Stimulated activated CD8-positive, alpha-beta memory T cell treated with anti-CD3 and anti-CD28 coated beads, Interleukin-7, amount 100 ng/mL, for 24 hours (primary cell): ENCODE results near the gene NBEA.

Experiments used
- DNase-seq: peaks from one replicate; pipeline ENCODE4 v3.0.0-alpha.2; 2020; ENCODE audit warnings: low read depth

Gene NBEA

DNA sequence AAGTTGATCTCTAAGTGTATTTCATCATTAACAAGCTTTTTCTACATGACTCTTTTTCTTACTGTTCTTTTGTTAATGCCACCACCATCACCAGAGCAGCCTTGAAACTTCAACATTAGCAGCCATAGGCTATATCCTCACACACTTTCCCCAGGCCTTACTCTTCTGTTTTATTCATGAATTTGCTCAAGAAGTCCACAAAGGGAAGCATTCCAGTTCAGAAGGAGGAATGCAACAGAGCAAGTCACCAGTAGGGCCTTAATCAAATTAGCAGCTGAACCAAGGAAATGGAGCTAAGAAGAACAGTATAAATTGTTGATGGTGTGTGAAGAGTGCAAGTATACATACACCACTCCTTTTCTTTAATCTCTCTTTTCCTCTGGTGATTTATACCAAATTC is 223.1 kb downstream of the NBEA start:
- no peak for DNase-seq

DNA sequence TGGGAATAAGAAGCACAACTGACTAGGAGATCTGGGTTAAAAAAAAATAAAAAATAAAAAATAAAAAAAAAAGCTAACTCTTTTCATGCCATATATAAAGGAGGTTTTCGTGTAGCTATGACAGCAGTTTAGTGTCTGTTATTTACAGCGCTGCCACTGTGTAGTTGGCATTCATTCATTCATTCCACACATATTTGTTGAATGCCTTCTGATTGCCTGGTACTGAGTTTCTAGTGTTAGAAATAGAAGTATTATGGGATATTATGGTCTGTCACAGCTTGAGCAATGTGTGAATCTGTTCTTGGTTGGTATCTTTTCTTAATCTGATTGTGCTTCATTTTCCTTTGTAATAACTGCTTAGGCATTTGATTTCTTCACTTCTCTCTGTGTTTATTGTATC is 237.4 kb downstream of the NBEA start:
- DNase-seq = no peak

DNA sequence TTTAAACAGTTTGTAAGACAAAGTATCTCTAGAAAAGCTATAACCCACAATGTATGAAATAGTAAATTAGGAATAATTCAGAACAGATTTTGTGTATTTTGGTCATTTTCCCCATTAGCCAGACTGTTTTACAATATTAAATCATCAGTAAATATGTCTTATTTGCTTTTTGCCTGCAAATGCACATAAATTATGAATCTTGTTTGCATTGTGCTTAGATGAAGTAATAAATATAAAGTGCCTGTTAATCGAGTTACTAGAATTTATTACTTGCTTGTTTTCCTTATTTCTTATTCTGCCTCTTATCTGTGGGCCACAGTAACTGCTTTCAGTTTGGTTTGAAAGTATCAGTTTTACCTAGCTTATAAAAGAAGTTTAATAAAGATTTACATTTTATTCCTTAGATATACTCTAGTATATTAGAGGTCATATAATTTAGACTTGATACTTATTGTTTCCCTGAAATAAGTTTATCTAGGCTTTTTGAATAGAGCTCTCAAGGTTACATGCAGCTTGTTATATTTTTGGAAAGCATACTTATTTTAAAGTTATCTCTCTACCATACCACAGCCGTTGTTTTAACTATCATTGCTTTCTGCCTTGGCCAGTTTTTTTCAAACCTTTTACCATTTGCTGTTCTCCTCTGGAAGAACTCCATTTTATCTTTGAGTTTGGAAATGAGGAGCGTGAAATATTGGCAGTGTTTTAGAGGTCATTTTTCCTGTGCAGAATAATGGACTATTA is 238.0 kb downstream of the NBEA start:
- no peak for DNase-seq

- DNase-seq = no peak
Observed at GRCh38 chr13:35190241-35190640, 248.2 kb downstream of the NBEA start.

- no peak for DNase-seq
Observed at GRCh38 chr13:35191883-35192282, 249.8 kb downstream of the NBEA start.

DNA sequence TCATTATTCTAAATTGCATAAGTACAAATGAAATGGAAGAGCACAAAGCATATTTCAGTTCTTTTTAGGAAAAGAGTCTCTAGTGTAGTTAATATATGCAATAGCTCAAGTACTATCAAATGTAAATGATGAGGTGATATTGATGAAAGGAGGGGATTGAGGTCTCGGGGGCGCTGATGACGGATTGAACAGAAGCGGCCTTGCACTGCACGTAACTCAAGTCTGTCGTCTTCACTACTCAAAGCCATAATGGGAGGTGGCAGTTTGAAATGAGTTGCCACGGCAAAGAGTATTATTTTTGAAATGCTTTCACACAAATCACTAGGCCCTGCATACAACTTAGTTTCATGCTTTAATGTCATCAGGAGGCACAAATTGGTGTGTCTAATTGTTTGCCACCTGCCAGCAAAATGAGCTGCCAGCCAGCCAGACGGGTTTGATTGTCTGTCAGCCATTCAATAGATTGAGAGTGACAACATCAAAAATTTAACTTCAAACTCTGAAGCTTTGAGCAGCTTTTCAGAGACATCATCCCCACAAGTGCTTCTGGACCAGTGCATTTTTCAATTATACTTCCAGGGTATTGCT is 256.6 kb downstream of the NBEA start:
- DNase-seq = no peak

DNA sequence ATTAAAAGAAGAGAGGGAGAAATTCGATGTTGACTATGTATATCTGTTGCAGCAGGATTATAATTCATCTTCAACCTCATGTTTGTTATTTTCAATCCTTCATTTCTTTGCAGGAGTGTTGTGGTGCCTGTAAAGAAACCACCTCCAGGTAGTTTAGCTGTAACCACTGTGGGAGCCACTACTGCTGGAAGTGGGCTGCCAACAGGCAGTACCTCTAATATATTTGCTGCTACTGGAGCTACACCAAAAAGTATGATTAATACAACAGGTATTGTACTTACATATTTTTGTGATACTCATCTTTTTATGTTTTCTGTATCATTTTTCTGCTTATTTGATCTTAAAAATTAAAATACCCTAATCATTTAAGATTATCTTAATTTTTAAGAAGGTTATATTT is 266.5 kb downstream of the NBEA start:
- DNase-seq = no peak

DNA sequence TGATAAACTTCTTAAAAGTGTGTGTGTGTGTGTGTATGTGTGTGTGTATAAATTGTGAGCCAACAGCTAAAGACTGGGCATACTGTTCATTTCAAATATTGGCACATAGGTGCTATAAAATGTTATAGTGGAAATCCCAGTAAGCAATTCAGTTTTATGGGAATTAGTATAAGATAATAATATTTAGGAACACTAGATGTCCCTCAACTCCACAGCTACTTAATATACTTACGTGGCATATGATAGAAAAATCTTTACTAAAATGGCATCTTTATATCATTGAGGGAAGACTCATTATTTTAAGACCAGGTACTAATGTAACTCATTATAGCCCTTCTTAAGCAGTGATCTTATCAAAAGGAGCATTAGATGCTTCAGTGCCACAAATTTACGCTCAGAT is 268.2 kb downstream of the NBEA start:
- DNase-seq = no peak

GRCh38 chr13:35211949-35212348 is 269.9 kb downstream of the NBEA start:
- DNase-seq = no peak

- no peak for DNase-seq
Observed at GRCh38 chr13:35213911-35214310, 271.8 kb downstream of the NBEA start.

DNA sequence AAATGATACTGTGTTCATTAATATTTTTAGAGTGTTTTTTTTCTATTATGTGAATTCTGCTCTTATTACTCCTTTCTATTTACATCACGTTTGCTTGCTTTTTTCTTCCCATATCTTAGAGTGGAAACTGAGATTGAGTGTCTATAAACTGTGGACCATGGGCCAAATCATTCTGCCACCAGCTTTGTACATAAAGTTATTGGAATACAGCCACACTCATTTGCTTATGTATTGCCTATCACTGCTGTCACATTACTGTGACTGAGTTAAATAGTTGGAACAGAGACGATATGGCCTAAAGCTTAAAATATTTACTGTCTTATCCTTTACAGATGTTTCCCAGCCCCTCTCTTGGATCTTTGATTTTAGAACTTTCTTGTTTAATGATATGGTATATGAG is 274.1 kb downstream of the NBEA start:
- no peak for DNase-seq

DNA sequence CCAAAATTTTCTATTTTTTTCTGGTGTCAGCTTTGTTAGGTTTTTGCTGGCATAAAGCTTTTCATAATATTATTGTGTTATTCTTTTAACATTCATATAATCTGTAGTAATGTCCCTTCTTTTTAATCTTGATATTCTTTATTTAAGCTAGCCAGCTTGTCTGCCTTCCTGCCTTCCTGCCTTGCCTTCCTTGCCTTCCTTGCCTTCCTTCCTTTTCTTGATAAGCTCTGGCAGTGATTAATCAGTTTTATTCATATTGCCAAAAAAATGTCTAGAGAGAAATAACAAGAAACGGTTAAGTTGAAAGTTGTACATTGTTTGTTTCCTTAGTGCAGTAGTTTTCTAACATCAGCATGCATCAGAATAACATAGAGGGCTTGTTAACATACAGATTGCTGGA is 277.0 kb downstream of the NBEA start:
- DNase-seq = no peak

DNA sequence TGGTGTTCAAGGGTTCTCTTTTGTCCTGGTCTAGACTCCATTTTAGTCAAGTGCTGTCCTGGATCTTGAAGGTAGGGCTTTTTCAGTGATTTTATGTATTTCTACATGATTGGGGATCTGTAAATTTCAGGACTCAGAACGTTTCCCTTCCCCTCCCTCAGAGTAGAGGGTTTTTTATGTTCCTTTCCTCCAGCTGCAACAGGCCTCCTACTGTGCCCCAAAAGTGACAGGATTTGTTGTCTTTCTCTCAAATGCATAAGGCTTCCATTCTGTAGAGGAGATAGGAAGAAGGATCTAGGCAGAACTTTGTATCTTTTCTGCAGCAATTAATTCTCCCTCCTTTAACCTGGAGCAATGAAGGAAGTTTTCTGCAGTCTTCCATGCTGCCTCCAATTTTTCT is 283.1 kb downstream of the NBEA start:
- no peak for DNase-seq

GRCh38 chr13:35225582-35225981 is 283.5 kb downstream of the NBEA start:
- DNase-seq = no peak

GRCh38 chr13:35228536-35228935 is 286.5 kb downstream of the NBEA start:
- DNase-seq = no peak

- DNase-seq = no peak
Observed at GRCh38 chr13:35231426-35231825, 289.4 kb downstream of the NBEA start.

DNA sequence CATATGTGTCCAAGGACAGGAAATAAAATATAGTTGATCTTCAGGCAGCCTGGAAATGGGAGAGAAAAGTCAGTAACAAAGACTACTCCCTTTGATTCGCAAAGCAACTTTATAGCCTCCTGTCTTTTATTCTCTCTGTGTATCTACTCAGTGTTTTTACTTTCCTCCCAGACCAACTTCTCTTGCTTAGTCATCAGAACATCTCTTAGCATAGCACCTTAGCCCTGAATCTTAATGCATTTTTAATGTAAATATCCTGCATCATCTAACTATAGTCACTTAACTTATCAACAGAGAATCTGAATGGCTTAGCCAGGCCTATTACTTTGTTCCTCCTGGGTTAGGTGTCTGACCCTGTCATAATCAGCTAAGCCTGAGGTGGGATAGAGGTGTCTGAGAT is 296.2 kb downstream of the NBEA start:
- DNase-seq = no peak

DNA sequence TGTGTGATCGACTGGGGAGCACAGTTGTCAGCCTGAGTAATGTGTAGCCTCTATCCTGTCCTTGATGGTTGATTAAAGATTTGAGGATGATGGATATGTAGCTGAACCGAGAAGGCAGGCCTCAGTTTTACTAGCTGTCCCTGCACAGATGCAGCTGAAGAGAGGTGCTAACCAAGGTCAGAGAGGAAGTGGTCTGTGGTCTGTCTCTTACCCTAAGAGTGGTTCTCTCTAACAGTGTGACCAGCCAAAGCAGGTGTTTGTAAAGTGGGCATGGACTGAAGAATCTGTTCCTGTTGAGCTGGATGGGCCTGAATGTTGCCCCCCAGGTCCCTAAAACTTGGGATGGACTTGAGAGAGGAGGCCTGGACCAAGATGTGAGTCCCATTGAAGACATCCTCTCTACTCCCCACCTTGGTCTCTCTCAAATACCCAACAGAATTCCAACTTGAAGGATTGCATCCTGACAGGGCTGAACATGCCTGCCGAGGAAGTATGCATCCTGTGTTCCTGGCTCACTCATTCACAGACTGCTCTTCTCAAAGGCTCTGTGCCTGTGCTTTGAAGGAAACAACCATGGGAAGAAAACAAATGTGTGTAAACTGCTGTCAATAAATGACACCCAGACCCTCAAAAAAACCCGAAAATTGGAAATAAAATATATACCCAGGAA is 310.6 kb downstream of the NBEA start:
- DNase-seq = no peak

- DNase-seq = no peak
Observed at GRCh38 chr13:35255241-35255640, 313.2 kb downstream of the NBEA start.

- no peak for DNase-seq
Observed at GRCh38 chr13:35256459-35257148, 314.5 kb downstream of the NBEA start.

GRCh38 chr13:35260316-35260715 is 318.2 kb downstream of the NBEA start:
- DNase-seq = no peak

GRCh38 chr13:35266412-35266811 is 324.3 kb downstream of the NBEA start:
- no peak for DNase-seq

GRCh38 chr13:35278917-35279316 is 336.8 kb downstream of the NBEA start:
- no peak for DNase-seq
